PC-3 (cell line): ENCODE measurements around the gene RRBP1. TPM values are rescaled to one million over a fixed set of nuclear protein-coding genes. Genes with fewer than 3 reads are reported as not detected.

Source experiments
- ATAC-seq: fragments of 200-7000 bp; cut with Tn5 transposase; 2 replicates; pipeline ENCODE4 v1.9.1; 2020; ENCODE audit warnings: mild to moderate bottlenecking, moderate library complexity
- BruUV-seq: library from RNA; stranded (reverse); fragments of 400-500 nt; replicated peaks from 2 replicates; lab custom pipeline; 2021; lab: Mats Ljungman, UMichigan
- CTCF ChIA-PET: fragments of 300-600 bp; sonication (Branson Sonifier 250); formaldehyde crosslinking; loops from one replicate; lab custom pipeline; 2022; ENCODE audit warnings: antibody characterized with exemption; lab: Charles Lee
- POLR2A ChIA-PET: fragments of 300-600 bp; sonication (Branson Sonifier 250); formaldehyde crosslinking; loops from one replicate; lab custom pipeline; 2022; ENCODE audit warnings: antibody characterized with exemption; ENCODE audit not compliant: unreplicated experiment; lab: Charles Lee
- DNase-seq: peaks from one replicate; pipeline ENCODE4 v3.0.0-alpha.2; 2015
- H2AFZ ChIP-seq: fragments of 300-600 bp; sonication (generic); 2 replicates; pipeline ENCODE4 v1.6.0; 2016; ENCODE audit warnings: antibody characterized with exemption, low read length
- H3F3A ChIP-seq: fragments of 300-600 bp; sonication (generic); one replicate; pipeline ENCODE4 v1.6.0; 2017; ENCODE audit warnings: antibody characterized with exemption, low read length, control low read depth, mild to moderate bottlenecking; ENCODE audit not compliant: unreplicated experiment
- H3K27ac ChIP-seq: fragments of 300-600 bp; sonication (generic); 2 replicates; pipeline ENCODE4 v1.5.1; 2016; ENCODE audit warnings: mild to moderate bottlenecking, low read length
- H3K27me3 ChIP-seq: fragments of 300-600 bp; sonication (generic); 2 replicates; pipeline ENCODE4 v1.6.1; 2016; ENCODE audit warnings: low read length, mixed read lengths
- H3K36me3 ChIP-seq: fragments of 300-600 bp; sonication (generic); 2 replicates; pipeline ENCODE4 v1.6.1; 2016; ENCODE audit warnings: low read depth, mixed run types, low read length, mixed read lengths
- H3K4me1 ChIP-seq: fragments of 300-600 bp; sonication (generic); 2 replicates; pipeline ENCODE4 v1.5.1; 2016; ENCODE audit warnings: low read length; ENCODE audit not compliant: insufficient read depth
- H3K4me2 ChIP-seq: fragments of 300-600 bp; sonication (generic); 2 replicates; pipeline ENCODE4 v1.6.0; 2016; ENCODE audit warnings: low read length
- H3K4me3 ChIP-seq: fragments of 300-600 bp; sonication (generic); 2 replicates; pipeline ENCODE4 v1.5.1; 2016; ENCODE audit warnings: mild to moderate bottlenecking, low read length, mixed read lengths
- H3K79me2 ChIP-seq: fragments of 300-600 bp; sonication (generic); 2 replicates; pipeline ENCODE4 v1.6.1; 2017; ENCODE audit warnings: low read length, mixed read lengths
- H3K9ac ChIP-seq: fragments of 300-600 bp; sonication (generic); 2 replicates; pipeline ENCODE4 v1.6.0; 2016; ENCODE audit warnings: mild to moderate bottlenecking, low read length
- H3K9me2 ChIP-seq: fragments of 300-600 bp; sonication (generic); replicated peaks from 2 replicates; pipeline ENCODE4 v1.6.1; 2016; ENCODE audit warnings: mixed run types, low read length, mixed read lengths
- H3K9me3 ChIP-seq: fragments of 300-600 bp; sonication (generic); 2 replicates; pipeline ENCODE4 v1.6.1; 2016; ENCODE audit warnings: low read length, mixed read lengths
- H4K20me1 ChIP-seq: fragments of 300-600 bp; sonication (generic); 2 replicates; pipeline ENCODE4 v1.6.1; 2016; ENCODE audit warnings: low read length, mixed read lengths
- CTCF ChIP-seq: fragments of 300-600 bp; sonication (generic); conservative IDR thresholded peaks from 2 replicates; pipeline ENCODE4 v1.5.1; 2017; ENCODE audit warnings: antibody characterized with exemption, low read depth, mild to moderate bottlenecking, low read length
- EZH2 ChIP-seq: fragments of 300-600 bp; sonication (generic); IDR thresholded peaks from one replicate; pipeline ENCODE4 v1.6.1; 2017; ENCODE audit warnings: antibody characterized with exemption, mild to moderate bottlenecking, low read length; ENCODE audit not compliant: unreplicated experiment
- EZH2phosphoT487 ChIP-seq: fragments of 300-600 bp; sonication (generic); IDR thresholded peaks from 2 replicates; pipeline ENCODE4 v1.6.1; 2018; ENCODE audit warnings: mild to moderate bottlenecking, antibody characterized with exemption, low read length, borderline replicate concordance
- intact Hi-C: fragments of 100-400 bp; cut with micrococcal nuclease; formaldehyde crosslinking; loops from 2 replicates; pipeline ENCODE4 v1.9.0; 2023
- total RNA-seq: library from RNA; depleted of rRNA; stranded (reverse); fragments of >200 nt; gene quantifications from 2 replicates; pipeline ENCODE4 v1.2.3, GENCODE V29; 2014

The RRBP1 gene
- total RNA-seq, 1 experiment from 2014 or later, result 176 TPM

- Histone ChIP-seq H3K27ac (no peak overlapping the region), H4K20me1 (peaks cover 44% of the 10 kb centered on the region; the same call in 1 of the 2 replicates), H3K9ac (no peak overlapping the region), H3K9me2 (no peaks in the 10 kb centered on the region), H3K9me3 (no peaks in the 10 kb centered on the region), H3K4me3 (no peak overlapping the region), H3K27me3 (no peaks in the 10 kb centered on the region), H2AFZ (no peak overlapping the region), H3K4me2 (no peak overlapping the region), H3K79me2 (peaks cover 98% of the 10 kb centered on the region), H3F3A (no peaks in the 10 kb centered on the region), H3K4me1 (no peaks in the 10 kb centered on the region), H3K36me3 (peaks cover 23% of the 10 kb centered on the region)
- ChIA-PET POLR2A (no interaction called here), CTCF (no interaction called here)
- intact Hi-C loops, result no loop called here
- TF ChIP-seq EZH2phosphoT487, result no peak
- no peak for TF ChIP-seq CTCF
- TF ChIP-seq EZH2, result no peak
- DNase-seq (no peak), ATAC-seq (no peak)
- BruUV-seq, result no TSS peak
These were observed 94.9 kb downstream of the RRBP1 start for GRCh38 chr20:17587148-17587547.

GRCh38 chr20:17586250-17586649, 95.8 kb downstream of the RRBP1 start:
- no TSS peak for BruUV-seq
- CTCF ChIA-PET, result interaction anchor here (1.1 kb wide), 1 partner anchor 50 kb away, joined by 5 read pairs; no protein-coding TSS in a partner anchor
- H3K27ac ChIP-seq, result no peak overlapping the region

DNA sequence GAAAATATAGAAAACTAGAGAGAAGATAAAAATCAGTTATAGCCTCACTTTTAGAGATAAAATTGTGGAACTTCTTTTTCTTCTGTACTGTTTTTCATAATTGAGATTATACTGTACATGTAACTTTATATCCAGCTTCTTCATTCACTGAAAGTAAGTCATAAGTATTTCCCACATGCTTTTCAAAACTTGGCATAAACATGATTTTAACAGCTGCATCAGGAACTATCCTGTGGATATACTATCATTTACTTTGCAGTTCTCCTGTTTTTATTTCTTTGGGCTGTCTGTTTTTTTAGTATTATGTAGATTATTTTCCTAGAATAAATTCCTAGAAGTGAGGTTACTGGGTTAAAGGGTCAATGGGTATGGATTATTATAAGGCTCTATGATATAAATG, 97.4 kb downstream of the RRBP1 start:
- no peaks in the 10 kb centered on the region for H3F3A ChIP-seq
- no peak overlapping the region for H3K4me3 ChIP-seq
- H3K9me3 ChIP-seq, result no peaks in the 10 kb centered on the region
- intact Hi-C loops, result no loop called here
- peaks cover 99% of the 10 kb centered on the region for H3K79me2 ChIP-seq
- TF ChIP-seq CTCF, result no peak
- no peak for TF ChIP-seq EZH2
- no peak for TF ChIP-seq EZH2phosphoT487
- ChIA-PET POLR2A (no interaction called here), CTCF (no interaction called here)
- BruUV-seq, result no TSS peak
- no peaks in the 10 kb centered on the region for H3K9me2 ChIP-seq
- peaks cover 6% of the 10 kb centered on the region for H3K4me1 ChIP-seq
- no peak overlapping the region for H3K27ac ChIP-seq
- no peak for DNase-seq
- H2AFZ ChIP-seq, result no peak overlapping the region
- ATAC-seq, result no peak
- H3K9ac ChIP-seq, result no peak overlapping the region
- no peaks in the 10 kb centered on the region for H3K27me3 ChIP-seq
- no peak overlapping the region for H3K4me2 ChIP-seq
- peaks cover 19% of the 10 kb centered on the region for H3K36me3 ChIP-seq
- peaks cover 50% of the 10 kb centered on the region for H4K20me1 ChIP-seq

More at GRCh38 chr20:17586250-17586649, 95.8 kb downstream of the RRBP1 start:
- Histone ChIP-seq H3F3A (no peaks in the 10 kb centered on the region), H3K4me2 (no peak overlapping the region), H3K9me2 (no peaks in the 10 kb centered on the region), H3K36me3 (peaks cover 17% of the 10 kb centered on the region), H3K27me3 (no peaks in the 10 kb centered on the region), H3K79me2 (peaks cover 98% of the 10 kb centered on the region), H3K4me3 (no peak overlapping the region), H3K9ac (no peak overlapping the region), H2AFZ (no peak overlapping the region), H3K4me1 (no peaks in the 10 kb centered on the region), H4K20me1 (peaks cover 41% of the 10 kb centered on the region), H3K9me3 (no peaks in the 10 kb centered on the region)
- POLR2A ChIA-PET, result no interaction called here
- ATAC-seq (no peak), DNase-seq (no peak)
- no peak for TF ChIP-seq EZH2
- intact Hi-C loops, result no loop called here
